ENCODE results near the gene POPDC2. TPM values are rescaled to one million over a fixed set of nuclear protein-coding genes. Genes with fewer than 3 reads are reported as not detected.

POPDC2 gene, protein sequence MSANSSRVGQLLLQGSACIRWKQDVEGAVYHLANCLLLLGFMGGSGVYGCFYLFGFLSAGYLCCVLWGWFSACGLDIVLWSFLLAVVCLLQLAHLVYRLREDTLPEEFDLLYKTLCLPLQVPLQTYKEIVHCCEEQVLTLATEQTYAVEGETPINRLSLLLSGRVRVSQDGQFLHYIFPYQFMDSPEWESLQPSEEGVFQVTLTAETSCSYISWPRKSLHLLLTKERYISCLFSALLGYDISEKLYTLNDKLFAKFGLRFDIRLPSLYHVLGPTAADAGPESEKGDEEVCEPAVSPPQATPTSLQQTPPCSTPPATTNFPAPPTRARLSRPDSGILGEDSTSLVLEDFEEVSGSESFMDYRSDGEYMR
- 1 to 10 TPM; 4.2 to 4.3 TPM for total RNA-seq
- total RNA-seq, result 1.5 to 2.3 reads per million in 2 donors

DNA sequence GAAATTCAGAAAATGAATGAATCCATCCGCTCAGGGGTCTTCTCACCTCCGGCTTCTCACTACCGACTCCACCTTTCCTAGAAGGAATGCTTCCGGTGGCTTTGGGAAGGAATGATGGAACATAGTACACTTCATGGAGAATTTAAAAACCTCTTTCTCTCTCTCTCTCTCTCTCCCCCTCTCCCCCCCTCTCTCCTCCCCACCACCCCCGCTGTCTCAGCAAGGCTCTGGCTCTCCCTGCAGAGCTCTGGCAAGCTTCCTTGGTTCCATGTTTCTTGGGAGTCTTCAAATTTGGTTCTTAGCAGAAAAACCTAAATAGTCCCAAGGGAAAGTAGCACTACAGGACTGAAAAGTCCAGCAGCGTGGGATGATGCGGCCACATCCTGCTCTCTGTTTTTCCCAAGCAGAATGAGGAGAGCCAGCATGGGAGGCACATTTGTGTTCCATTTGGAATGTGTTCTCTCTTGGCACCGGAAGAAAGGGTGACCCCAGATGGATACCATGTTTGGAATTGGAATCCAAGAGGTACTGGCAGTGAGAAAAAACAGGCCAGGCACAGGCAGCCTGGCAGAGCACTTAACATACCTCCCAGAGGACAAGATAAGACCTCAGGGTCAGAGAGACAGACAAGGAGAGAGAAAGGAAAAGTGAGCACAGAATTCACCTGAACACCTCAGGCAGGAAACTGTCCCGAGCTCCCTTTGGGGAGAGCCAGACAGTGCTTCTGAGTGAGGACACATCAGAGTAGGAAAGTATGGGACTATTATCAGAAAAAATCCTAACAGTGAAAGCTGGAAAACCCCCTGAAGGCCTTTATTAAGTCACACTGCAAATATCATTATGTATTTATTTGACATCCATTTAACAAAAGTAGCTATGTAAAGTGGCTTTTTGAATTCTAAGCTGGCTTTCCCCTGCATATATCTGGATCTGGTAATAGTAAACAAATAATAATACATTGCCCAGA is at the start of gene POPDC2:
TSS of gene POPDC2 (minus strand) at position 116 of the 967 bp plus-strand sequence. CDS start 166 bp downstream, outside the sequence.
- H3K9me3 ChIP-seq (ENCODE audit: control insufficient read depth, low read length, poor library complexity, severe bottlenecking), result no peaks in the 10 kb centered on the region
- Mint-ChIP-seq H3K27me3 (no peaks in the 10 kb centered on the region), H3K4me3 (no peak within 1 kb of the TSS), H3K27ac (peak within 1 kb of the TSS; percentile 68), H3K36me3 (ENCODE audit: low read depth) (peaks cover 3% of the 10 kb centered on the region), H3K4me1 (peaks cover 3% of the 10 kb centered on the region)
- no peak for ATAC-seq
- DNase-seq, result no peak

DNA sequence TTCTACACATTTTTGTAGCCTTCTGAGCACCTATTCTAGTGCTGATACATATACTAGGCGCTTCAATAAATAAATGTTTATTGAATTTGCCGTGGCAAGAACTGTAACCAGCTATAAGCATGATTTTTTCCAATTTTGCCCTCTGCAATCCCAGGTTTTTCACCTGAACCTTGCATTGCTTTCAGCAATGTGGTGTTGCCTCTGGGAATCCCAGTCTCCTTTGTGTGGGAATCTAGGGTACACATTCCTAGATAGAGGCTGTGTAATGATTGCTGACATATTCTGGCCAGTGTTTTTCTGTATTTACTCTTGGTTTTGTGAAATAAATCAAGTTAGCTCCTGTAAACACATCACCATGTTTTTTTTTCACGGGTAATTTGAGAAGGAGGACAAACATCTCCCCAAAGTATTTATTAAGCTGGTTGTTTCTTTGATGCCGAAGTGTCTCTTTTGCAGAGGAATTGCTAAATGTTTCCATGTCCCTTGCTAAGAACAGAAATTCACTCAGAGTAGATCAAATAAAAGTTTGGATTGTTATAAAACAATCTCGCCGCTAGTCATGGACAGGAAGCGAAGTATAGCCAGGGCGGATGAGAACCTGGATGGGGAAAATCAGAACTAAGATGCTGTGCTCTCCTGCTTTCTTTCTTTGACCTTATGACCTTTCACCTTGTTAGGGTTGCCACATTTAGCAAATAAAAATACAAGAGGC is 43.6 kb upstream of the POPDC2 start:
- Mint-ChIP-seq H3K4me3 (peak overlapping the region; percentile 85), H3K27me3 (no peaks in the 10 kb centered on the region), H3K4me1 (peaks cover 13% of the 10 kb centered on the region), H3K36me3 (ENCODE audit: low read depth) (no peaks in the 10 kb centered on the region), H3K27ac (peak overlapping the region; percentile 88)
- DNase-seq, result no peak
- H3K9me3 ChIP-seq (ENCODE audit: control insufficient read depth, low read length, poor library complexity, severe bottlenecking), result no peaks in the 10 kb centered on the region
- ATAC-seq, result no peak

DNA sequence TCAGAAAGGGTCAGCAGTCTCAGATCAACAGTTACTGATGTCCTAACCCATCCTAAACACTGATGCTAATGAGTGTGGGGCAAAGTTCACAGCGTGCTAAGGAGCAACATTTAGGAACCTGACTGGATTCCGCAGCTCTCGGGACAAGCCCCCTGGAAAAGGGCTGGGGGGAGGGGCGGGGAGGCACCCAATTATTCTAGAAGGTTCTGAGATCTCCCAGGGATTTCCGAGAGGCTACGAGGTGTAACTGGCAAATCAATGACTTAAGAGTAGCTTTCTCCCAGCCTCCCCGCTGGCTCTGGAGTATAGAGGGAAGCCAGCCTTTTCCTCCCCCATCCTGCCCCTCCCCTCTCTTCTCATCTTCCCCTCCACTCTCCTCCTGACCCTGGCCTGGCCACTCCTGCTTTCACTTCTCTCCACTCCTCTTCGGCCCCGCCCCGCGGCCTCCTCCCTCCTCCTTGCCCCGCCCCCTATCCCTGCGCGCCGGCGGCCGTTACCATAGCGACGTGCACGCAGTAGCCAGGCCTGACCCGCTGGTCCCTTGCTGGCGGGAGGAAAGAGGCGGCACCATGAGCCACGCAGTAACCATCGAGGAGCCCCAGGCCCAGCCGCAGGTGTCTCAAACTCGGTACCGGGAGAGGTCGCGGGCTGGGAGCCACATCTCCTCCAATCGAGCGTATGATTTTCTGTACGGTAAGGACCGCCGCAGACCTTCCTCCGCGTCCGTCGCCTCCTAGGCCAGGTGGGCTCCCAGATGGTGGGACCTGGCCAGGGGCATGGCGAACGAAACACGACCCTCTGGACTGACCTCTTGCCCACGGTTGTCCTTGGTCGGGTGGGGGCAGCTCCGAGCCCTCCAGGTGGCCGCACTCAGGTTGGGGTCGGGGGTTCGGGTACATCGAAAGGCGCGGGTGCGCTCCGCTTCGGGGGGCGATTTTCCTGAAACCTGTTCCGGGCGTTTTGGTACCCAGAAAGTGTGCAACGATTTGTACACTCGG is 42.4 kb upstream of the POPDC2 start, which contains the start of gene CFAP91:
TSS of gene CFAP91 (plus strand) at position 493 of the 998 bp plus-strand sequence. CDS start at position 570, 77 bp downstream.
- no peaks in the 10 kb centered on the region for H3K27me3 Mint-ChIP-seq
- peak within 1 kb of the TSS; percentile 85 for H3K4me3 Mint-ChIP-seq
- DNase-seq (peak; percentile 69 to 77 (median 77)), ATAC-seq (peak; percentile 84)
- H3K36me3 Mint-ChIP-seq (ENCODE audit: low read depth), result no peaks in the 10 kb centered on the region
- H3K4me1 Mint-ChIP-seq, result peaks cover 13% of the 10 kb centered on the region
- H3K27ac Mint-ChIP-seq, result peak within 1 kb of the TSS; percentile 88
- H3K9me3 ChIP-seq (ENCODE audit: control insufficient read depth, low read length, poor library complexity, severe bottlenecking), result no peaks in the 10 kb centered on the region

DNA sequence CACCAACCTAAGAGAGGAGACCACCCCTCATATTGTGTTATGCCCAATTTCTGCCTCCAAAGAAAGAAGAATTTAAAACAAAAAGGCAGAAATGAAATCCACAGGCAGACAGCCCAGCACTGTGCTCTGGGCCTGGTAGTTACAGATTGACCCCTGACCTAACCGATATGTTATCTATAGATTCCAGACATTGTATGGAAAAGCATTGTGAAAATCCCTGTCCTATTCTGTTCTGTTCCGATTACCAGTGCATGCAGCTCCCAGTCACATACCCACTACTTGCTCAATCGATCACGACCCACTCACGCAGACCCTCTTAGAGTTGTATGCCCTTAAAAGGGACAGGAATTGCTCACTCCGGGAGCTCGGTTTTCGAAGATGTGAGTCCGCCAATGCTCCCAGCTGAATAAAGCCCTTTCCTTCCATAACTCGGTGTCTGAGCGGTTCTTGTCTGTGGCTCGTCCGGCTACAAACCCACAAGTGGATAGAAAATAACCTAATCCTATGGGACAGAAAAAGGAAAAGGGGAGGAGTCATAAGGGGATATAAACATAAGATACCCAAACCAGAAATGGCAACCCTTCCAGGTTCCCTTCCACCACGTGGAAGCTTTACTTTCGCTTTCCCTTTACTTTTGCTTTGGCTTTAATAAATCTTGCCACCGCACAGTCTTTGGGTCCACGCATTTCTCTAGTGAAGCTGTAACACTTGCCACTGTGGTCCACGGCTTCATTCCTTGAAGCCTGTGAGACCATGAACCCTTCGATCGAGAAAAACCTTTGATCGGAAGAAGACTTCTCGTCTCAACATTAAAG is 40.7 kb upstream of the POPDC2 start:
- H3K27me3 Mint-ChIP-seq, result no peaks in the 10 kb centered on the region
- DNase-seq, result no peak
- peak; percentile 35 for ATAC-seq

DNA sequence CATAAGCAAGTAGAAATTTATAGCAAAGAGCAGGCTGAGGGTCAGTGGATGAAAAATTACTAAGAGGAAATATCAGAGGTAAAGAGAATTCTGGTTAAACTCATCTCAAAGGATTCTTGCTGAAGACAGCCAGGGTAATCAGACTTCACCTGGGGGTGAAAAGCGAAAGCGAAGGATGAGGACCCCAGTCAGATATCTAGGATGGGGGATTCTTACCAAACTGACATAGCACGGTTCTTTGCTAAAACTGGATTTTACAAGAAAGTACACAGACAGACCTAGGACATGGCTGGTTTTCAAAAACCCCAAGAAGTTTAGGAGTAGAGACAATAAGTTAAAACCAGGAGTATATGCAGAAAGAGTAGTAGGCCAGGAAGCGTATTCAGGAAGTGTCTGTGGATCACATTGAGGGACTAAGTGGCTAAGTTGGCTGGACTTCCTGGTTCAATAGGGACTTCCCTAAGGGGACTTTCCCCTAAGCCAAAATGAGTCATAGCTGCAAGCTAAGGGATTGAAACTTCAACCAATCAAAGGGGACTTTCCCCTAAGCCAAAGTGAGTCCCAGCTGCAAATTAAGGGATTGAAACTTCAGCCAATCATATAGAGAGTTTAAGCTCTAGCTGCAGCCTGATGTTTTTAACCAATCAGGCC is 40.0 kb upstream of the POPDC2 start:
- H3K4me3 Mint-ChIP-seq, result peak overlapping the region; percentile 66
- DNase-seq (no peak), ATAC-seq (peak; percentile 72)
- no peaks in the 10 kb centered on the region for H3K27me3 Mint-ChIP-seq
- H3K36me3 Mint-ChIP-seq (ENCODE audit: low read depth), result no peaks in the 10 kb centered on the region
- no peaks in the 10 kb centered on the region for H3K9me3 ChIP-seq (ENCODE audit: control insufficient read depth, low read length, poor library complexity, severe bottlenecking)
- H3K4me1 Mint-ChIP-seq, result peaks cover 13% of the 10 kb centered on the region
- H3K27ac Mint-ChIP-seq, result peak overlapping the region; percentile 88

More for the DNA sequence above, 40.7 kb upstream of the POPDC2 start:
- no peaks in the 10 kb centered on the region for H3K9me3 ChIP-seq (ENCODE audit: control insufficient read depth, low read length, poor library complexity, severe bottlenecking)
- H3K4me3 Mint-ChIP-seq, result peak overlapping the region; percentile 66
- peak overlapping the region; percentile 88 for H3K27ac Mint-ChIP-seq
- no peaks in the 10 kb centered on the region for H3K36me3 Mint-ChIP-seq (ENCODE audit: low read depth)
- H3K4me1 Mint-ChIP-seq, result peaks cover 13% of the 10 kb centered on the region

DNA sequence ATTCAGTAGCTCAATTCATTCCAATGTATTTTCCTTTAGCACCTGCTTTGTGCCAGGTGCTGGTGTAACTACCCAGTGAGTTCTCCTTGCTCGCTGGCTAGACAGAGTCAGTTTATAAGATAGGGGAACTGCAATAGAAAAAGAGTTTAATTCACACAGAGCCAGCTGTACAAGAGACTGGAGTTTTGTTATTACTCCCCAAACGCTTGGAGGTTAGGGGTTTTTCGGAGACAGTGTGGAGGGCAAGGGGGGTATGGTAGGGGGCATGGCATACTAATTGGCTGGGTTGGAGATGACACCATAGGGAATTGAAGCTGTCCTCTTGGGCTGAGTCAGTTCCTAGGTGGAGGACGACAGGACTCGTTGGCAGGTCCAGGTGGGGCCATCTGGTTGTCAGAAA is 37.0 kb upstream of the POPDC2 start:
- DNase-seq, result no peak
- H3K9me3 ChIP-seq (ENCODE audit: control insufficient read depth, low read length, poor library complexity, severe bottlenecking), result no peaks in the 10 kb centered on the region
- Mint-ChIP-seq H3K36me3 (ENCODE audit: low read depth) (no peaks in the 10 kb centered on the region), H3K27ac (peak overlapping the region; percentile 88), H3K4me1 (peaks cover 13% of the 10 kb centered on the region), H3K4me3 (no peak overlapping the region), H3K27me3 (no peaks in the 10 kb centered on the region)
- no peak for ATAC-seq

DNA sequence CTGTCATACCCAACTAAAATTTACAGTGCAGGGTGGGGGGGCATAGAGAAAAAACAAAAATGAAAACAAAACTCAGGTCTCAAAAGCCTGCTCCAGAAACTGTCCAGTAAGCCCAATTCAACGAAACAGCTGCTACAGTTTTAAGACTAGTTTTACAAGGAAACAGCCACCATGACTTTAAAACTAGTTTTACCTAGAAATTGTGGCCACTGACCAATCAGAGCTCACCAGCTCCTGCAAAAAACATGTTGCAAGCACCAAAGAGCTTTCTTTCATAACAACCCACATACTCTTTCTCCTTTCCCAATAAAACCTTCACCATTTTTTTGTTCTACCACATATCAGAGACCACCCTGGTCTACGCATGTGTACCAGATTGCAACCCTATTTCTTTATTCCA is 35.1 kb upstream of the POPDC2 start:
- no peak for DNase-seq
- Mint-ChIP-seq H3K4me1 (peaks cover 8% of the 10 kb centered on the region), H3K27me3 (no peaks in the 10 kb centered on the region), H3K36me3 (ENCODE audit: low read depth) (no peaks in the 10 kb centered on the region), H3K4me3 (no peak overlapping the region), H3K27ac (no peak overlapping the region)
- ATAC-seq, result no peak
- no peaks in the 10 kb centered on the region for H3K9me3 ChIP-seq (ENCODE audit: control insufficient read depth, low read length, poor library complexity, severe bottlenecking)

DNA sequence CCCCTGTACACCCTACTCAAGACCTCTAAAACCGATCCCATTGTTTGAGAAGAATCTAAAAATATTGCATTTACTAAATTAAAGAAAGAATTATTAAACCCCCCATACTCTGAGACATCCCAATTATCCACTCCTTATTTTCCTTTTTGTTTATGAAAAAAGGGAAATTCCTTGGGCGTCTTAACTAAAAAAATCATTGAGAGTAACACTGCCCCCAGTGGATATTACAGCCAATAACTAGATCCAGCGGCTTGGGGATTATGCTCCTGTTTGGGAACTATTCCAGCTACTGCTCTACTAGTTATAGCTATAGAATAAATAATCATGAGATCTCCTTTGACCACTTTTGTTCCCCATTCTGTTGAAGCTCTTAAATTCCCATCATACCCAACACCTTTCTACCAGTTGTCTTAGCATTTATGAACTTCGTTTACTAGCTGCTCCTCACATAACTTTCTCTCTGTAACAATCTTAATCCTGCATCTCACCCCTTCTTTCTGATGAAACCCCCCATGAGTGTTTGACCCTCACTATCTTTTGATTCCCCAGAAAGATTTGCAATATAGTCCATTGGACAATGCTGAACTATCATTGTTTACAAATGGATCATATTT is 29.8 kb upstream of the POPDC2 start:
- no peak for DNase-seq
- no peak overlapping the region for H3K27ac Mint-ChIP-seq
- no peak for ATAC-seq
- no peaks in the 10 kb centered on the region for H3K4me1 Mint-ChIP-seq
- no peaks in the 10 kb centered on the region for H3K9me3 ChIP-seq (ENCODE audit: control insufficient read depth, low read length, poor library complexity, severe bottlenecking)
- H3K27me3 Mint-ChIP-seq, result no peaks in the 10 kb centered on the region
- no peaks in the 10 kb centered on the region for H3K36me3 Mint-ChIP-seq (ENCODE audit: low read depth)
- no peak overlapping the region for H3K4me3 Mint-ChIP-seq

DNA sequence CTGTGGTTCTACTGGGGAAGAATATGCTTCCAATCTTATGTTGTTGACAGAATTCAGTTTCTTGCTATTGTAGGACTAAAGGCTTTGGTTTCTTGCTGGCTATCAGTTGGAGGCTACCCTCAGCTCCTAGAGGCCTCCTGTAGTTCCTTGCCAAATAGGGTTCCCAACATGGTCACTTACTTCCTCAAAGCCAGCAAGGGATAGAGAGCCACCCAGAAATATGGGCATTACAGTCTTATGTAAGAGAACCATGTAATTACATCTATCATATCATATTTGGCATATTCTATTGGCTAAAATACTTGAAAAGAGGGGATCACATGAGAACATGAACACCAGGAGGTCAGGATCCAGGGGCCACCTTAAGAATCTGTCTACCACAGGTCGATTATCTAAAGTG is 23.0 kb upstream of the POPDC2 start:
- Mint-ChIP-seq H3K4me3 (no peak overlapping the region), H3K36me3 (ENCODE audit: low read depth) (no peaks in the 10 kb centered on the region), H3K4me1 (no peaks in the 10 kb centered on the region), H3K27me3 (no peaks in the 10 kb centered on the region), H3K27ac (no peak overlapping the region)
- DNase-seq (no peak), ATAC-seq (no peak)
- H3K9me3 ChIP-seq (ENCODE audit: control insufficient read depth, low read length, poor library complexity, severe bottlenecking), result no peaks in the 10 kb centered on the region

DNA sequence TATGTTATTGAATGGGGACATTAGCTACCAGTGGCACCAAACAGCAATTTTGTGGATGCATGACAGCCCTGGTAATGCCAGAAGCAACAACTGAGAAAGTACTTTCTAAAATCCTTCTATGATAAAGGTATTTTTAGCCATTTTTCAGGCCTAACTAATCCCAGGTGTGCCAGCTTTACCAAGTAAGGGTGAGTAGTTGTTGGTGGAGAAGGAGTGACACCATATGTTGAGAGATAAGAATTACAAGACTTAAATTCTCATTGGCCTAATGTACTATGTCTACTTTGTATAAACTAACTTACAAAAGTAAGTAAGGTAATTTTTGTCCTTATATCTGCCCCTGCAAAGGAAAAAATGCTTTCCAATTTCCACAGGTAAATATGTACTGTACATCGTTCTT is 20.9 kb upstream of the POPDC2 start:
- no peak overlapping the region for H3K27ac Mint-ChIP-seq
- H3K4me3 Mint-ChIP-seq, result no peak overlapping the region
- H3K4me1 Mint-ChIP-seq, result peaks cover 11% of the 10 kb centered on the region
- no peaks in the 10 kb centered on the region for H3K9me3 ChIP-seq (ENCODE audit: control insufficient read depth, low read length, poor library complexity, severe bottlenecking)
- DNase-seq (no peak), ATAC-seq (no peak)
- no peaks in the 10 kb centered on the region for H3K27me3 Mint-ChIP-seq
- H3K36me3 Mint-ChIP-seq (ENCODE audit: low read depth), result no peaks in the 10 kb centered on the region

DNA sequence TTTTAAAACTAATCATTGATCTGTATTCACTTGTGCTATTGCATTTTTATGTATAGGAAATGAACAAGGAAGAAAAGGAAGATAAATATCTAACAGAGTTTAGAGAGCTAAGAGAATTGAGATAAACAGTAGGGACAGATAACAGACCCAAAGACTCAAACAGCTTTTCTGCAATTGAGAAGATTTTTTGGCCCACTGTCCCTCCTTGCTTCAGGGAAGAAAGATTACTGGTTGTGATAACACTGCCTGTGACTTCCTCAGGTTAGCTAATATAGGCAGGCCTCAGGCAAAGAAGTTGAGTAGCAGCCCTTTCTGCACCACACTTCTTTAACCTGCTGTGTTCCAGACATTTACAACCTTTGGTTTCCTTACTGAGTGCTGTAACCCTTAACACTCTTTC is 19.5 kb upstream of the POPDC2 start:
- DNase-seq, result no peak
- Mint-ChIP-seq H3K4me1 (peaks cover 24% of the 10 kb centered on the region), H3K27me3 (no peaks in the 10 kb centered on the region), H3K4me3 (no peak overlapping the region), H3K27ac (no peak overlapping the region), H3K36me3 (ENCODE audit: low read depth) (no peaks in the 10 kb centered on the region)
- no peaks in the 10 kb centered on the region for H3K9me3 ChIP-seq (ENCODE audit: control insufficient read depth, low read length, poor library complexity, severe bottlenecking)
- no peak for ATAC-seq
